ENCODE results near the gene CGAS.
"Not testable (repeated sequence)": the region's sequence is repeated elsewhere in the genome, so short reads cannot be mapped to it uniquely, and the experiment has no call there.

CGAS gene

DNA sequence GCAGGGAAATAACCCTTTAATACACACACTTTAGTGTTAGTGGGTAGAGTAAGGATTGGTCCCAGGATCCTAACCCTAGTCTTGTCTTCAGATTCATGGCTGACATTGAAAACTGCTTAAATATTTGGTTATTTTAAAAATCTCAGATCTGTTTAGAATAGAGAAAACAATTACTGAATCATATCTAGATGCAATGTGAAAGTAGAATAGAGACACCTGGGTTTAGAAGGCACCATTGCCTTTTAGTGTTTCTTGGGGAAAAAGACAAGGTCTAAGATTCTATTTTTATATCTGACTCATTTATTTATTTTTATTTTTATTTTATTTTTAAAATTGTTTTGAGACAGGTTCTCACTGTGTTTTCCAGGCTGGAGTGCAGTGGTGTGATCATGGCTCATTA is 51.4 kb downstream of the CGAS start (continued):
- no peak for TF ChIP-seq ZNF565 (CRISPR knock-in tag; conservative IDR thresholded peaks at IDR 0.05; ENCODE audit: low read depth)
- TF ChIP-seq ARNTL (CRISPR knock-in tag; IDR thresholded peaks at IDR 0.05; ENCODE audit: borderline replicate concordance, low read depth) = no peak

DNA sequence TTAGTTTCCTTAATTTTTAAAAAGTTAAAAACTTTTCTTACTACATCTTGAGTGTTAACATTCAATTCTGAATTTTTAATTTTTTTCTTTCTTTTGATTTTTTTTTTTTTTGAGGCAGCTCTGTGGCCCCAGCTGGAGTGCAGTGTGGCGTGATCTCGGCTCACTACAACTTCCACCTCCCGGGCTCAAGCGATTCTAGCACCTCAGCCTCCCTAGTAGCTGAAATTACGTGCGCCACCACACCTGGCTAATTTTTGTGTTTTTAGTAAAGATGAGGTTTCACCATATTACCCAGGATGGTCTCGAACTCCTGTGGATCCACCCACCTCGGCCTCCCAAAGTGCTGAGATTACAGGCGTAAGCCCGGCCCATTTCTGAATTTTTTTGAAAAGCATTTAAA is 56.2 kb downstream of the CGAS start:
- no peak for TF ChIP-seq ARNTL (CRISPR knock-in tag; IDR thresholded peaks at IDR 0.05; ENCODE audit: borderline replicate concordance, low read depth)
- no peak for TF ChIP-seq TOX (CRISPR knock-in tag; IDR thresholded peaks at IDR 0.05; ENCODE audit: borderline replicate concordance)
- TF ChIP-seq PPARA (CRISPR knock-in tag; IDR thresholded peaks at IDR 0.05; ENCODE audit: borderline replicate concordance) = no peak
- TF ChIP-seq, protein P1, sequence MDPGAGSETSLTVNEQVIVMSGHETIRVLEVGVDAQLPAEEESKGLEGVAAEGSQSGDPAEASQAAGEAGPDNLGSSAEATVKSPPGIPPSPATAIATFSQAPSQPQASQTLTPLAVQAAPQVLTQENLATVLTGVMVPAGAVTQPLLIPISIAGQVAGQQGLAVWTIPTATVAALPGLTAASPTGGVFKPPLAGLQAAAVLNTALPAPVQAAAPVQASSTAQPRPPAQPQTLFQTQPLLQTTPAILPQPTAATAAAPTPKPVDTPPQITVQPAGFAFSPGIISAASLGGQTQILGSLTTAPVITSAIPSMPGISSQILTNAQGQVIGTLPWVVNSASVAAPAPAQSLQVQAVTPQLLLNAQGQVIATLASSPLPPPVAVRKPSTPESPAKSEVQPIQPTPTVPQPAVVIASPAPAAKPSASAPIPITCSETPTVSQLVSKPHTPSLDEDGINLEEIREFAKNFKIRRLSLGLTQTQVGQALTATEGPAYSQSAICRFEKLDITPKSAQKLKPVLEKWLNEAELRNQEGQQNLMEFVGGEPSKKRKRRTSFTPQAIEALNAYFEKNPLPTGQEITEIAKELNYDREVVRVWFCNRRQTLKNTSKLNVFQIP (CRISPR knock-in tag; IDR thresholded peaks at IDR 0.05; ENCODE audit: borderline replicate concordance, low read depth) = no peak
- no peak for TF ChIP-seq ZNF70 (CRISPR knock-in tag; IDR thresholded peaks at IDR 0.05)
- no peak for ATAC-seq

DNA sequence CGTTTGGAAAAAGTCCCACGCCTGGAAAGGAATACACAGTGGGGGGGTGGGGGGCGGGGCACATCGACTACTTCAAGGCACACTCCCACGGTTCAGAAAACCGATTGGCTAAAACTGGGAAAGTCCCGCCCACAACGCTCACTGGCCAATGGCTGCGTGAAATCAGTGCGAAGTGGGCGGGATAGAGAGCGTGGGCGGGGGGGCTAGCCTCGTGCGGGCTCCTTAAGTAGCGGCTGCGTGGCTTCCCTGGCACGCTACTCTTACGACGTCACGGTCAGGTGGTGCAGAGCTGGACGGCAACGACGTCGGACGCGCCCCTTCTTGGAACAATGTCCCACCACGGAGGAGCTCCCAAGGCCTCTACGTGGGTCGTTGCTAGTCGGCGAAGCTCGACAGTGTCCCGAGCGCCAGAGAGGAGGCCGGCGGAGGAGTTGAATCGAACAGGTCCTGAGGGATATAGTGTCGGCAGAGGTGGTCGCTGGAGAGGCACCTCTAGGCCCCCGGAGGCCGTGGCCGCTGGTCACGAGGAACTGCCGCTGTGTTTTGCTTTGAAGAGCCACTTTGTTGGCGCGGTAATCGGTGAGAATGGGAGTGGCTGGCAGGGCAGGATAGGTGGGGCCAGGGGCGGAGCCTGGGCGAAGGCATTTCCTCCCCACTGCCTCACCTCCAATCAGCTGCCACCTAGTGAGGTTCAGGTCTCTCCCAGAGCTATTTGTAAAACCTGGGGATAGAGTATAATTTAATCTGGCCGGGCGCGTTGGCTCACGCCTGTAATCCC is 57.3 kb downstream of the CGAS start, which contains the start of gene DDX43:
Gene DDX43, plus strand, starts transcription at position 252 of the 778 bp plus-strand sequence. Its CDS starts 78 bp downstream, at position 330.
- no peak for ATAC-seq
- TF ChIP-seq, protein P1 (CRISPR knock-in tag; IDR thresholded peaks at IDR 0.05; ENCODE audit: borderline replicate concordance, low read depth) = no peak
- TF ChIP-seq ZFP3 (CRISPR knock-in tag; IDR thresholded peaks at IDR 0.05) = no peak
- TF ChIP-seq, protein P2, sequence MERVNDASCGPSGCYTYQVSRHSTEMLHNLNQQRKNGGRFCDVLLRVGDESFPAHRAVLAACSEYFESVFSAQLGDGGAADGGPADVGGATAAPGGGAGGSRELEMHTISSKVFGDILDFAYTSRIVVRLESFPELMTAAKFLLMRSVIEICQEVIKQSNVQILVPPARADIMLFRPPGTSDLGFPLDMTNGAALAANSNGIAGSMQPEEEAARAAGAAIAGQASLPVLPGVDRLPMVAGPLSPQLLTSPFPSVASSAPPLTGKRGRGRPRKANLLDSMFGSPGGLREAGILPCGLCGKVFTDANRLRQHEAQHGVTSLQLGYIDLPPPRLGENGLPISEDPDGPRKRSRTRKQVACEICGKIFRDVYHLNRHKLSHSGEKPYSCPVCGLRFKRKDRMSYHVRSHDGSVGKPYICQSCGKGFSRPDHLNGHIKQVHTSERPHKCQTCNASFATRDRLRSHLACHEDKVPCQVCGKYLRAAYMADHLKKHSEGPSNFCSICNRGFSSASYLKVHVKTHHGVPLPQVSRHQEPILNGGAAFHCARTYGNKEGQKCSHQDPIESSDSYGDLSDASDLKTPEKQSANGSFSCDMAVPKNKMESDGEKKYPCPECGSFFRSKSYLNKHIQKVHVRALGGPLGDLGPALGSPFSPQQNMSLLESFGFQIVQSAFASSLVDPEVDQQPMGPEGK (CRISPR knock-in tag; IDR thresholded peaks at IDR 0.05; ENCODE audit: borderline replicate concordance) = no peak
- TF ChIP-seq ISL1 (CRISPR knock-in tag; IDR thresholded peaks at IDR 0.05) = no peak
- no peak for TF ChIP-seq ESRRG (CRISPR knock-in tag; IDR thresholded peaks at IDR 0.05)
- TF ChIP-seq ZFP30 (CRISPR knock-in tag; IDR thresholded peaks at IDR 0.05) = no peak
- TF ChIP-seq SNAI2 (CRISPR knock-in tag; IDR thresholded peaks at IDR 0.05) = no peak
- TF ChIP-seq OSR1 (CRISPR knock-in tag; IDR thresholded peaks at IDR 0.05) = no peak
- TF ChIP-seq, protein P3, sequence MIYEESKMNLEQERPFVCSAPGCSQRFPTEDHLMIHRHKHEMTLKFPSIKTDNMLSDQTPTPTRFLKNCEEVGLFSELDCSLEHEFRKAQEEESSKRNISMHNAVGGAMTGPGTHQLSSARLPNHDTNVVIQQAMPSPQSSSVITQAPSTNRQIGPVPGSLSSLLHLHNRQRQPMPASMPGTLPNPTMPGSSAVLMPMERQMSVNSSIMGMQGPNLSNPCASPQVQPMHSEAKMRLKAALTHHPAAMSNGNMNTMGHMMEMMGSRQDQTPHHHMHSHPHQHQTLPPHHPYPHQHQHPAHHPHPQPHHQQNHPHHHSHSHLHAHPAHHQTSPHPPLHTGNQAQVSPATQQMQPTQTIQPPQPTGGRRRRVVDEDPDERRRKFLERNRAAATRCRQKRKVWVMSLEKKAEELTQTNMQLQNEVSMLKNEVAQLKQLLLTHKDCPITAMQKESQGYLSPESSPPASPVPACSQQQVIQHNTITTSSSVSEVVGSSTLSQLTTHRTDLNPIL (CRISPR knock-in tag; IDR thresholded peaks at IDR 0.05; ENCODE audit: low read depth) = no peak
- TF ChIP-seq ARNTL (CRISPR knock-in tag; IDR thresholded peaks at IDR 0.05; ENCODE audit: borderline replicate concordance, low read depth) = no peak

DNA sequence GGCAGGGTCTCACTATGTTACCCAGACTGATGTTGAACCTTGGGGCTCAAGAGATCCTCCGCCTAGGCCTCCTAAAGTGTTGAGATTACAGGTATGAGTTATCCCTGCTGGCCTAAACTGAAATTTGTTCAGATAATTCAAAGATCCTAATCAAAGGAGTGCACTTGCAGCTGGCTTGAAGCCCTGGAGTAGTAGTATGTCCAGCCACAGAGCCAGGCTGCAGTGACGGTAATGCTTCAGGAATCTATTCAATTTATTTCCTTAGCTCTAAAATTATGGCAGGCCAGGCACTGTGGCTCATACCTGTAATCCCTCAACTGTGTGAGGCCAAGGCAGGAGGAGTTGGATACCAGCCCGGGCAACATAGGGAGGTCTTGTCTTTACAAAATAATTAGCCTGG is 58.8 kb downstream of the CGAS start:
- no peak for TF ChIP-seq ZFP3 (CRISPR knock-in tag; IDR thresholded peaks at IDR 0.05)
- TF ChIP-seq SNAI2 (CRISPR knock-in tag; IDR thresholded peaks at IDR 0.05) = no peak
- no peak for TF ChIP-seq ZNF70 (CRISPR knock-in tag; IDR thresholded peaks at IDR 0.05)
- TF ChIP-seq, protein P1 (CRISPR knock-in tag; IDR thresholded peaks at IDR 0.05; ENCODE audit: borderline replicate concordance, low read depth) = no peak
- TF ChIP-seq, protein P4, sequence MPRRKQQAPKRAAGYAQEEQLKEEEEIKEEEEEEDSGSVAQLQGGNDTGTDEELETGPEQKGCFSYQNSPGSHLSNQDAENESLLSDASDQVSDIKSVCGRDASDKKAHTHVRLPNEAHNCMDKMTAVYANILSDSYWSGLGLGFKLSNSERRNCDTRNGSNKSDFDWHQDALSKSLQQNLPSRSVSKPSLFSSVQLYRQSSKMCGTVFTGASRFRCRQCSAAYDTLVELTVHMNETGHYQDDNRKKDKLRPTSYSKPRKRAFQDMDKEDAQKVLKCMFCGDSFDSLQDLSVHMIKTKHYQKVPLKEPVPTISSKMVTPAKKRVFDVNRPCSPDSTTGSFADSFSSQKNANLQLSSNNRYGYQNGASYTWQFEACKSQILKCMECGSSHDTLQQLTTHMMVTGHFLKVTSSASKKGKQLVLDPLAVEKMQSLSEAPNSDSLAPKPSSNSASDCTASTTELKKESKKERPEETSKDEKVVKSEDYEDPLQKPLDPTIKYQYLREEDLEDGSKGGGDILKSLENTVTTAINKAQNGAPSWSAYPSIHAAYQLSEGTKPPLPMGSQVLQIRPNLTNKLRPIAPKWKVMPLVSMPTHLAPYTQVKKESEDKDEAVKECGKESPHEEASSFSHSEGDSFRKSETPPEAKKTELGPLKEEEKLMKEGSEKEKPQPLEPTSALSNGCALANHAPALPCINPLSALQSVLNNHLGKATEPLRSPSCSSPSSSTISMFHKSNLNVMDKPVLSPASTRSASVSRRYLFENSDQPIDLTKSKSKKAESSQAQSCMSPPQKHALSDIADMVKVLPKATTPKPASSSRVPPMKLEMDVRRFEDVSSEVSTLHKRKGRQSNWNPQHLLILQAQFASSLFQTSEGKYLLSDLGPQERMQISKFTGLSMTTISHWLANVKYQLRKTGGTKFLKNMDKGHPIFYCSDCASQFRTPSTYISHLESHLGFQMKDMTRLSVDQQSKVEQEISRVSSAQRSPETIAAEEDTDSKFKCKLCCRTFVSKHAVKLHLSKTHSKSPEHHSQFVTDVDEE (CRISPR knock-in tag; IDR thresholded peaks at IDR 0.05) = no peak
- TF ChIP-seq, protein P3 (CRISPR knock-in tag; IDR thresholded peaks at IDR 0.05; ENCODE audit: low read depth) = no peak
- TF ChIP-seq ZC3H10 (CRISPR knock-in tag; IDR thresholded peaks at IDR 0.05) = no peak
- no peak for TF ChIP-seq ZFP30 (CRISPR knock-in tag; IDR thresholded peaks at IDR 0.05)
- ATAC-seq = no peak

DNA sequence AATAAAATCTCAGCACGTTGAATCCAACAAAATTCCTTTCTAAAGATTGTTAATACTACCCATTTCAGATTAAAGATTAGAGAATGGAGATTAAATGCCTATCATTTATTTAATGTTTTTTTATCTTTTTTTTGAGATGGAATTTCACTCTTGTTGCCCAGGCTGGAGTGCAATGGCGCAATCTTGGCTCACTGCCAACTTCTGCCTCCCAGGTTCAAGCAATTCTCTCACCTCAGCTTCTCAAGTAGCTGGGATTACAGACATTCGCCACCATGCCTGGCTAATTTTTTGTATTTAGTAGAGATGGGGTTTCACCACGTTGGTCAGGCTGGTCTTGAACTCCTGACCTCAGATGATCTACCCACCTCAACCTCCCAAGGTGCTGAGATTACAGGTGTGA is 59.9 kb downstream of the CGAS start:
- not testable (repeated sequence) for ATAC-seq

Measured in SK-N-SH treated with all-trans-retinoic acid at 6 μM for 48 hours (cell line).